NB4 (cell line): Measurements from ENCODE around the gene CLEC2A.

ENCODE experiments used
- POLR2A ChIP-seq: IDR thresholded peaks from 2 replicates; pipeline ENCODE4 v1.6.1; 2011; ENCODE audit warnings: mild to moderate bottlenecking; ENCODE audit not compliant: insufficient read length; ENCODE audit errors: extremely low read depth
- TF ChIP-seq, protein P1 (sequence below): IDR thresholded peaks from one replicate; pipeline ENCODE4 v1.5.1; 2012; ENCODE audit warnings: low read depth, low read length

GRCh38 chr12:9888665-9889273 is 43.4 kb downstream of the CLEC2A start:
- TF ChIP-seq, protein P1, sequence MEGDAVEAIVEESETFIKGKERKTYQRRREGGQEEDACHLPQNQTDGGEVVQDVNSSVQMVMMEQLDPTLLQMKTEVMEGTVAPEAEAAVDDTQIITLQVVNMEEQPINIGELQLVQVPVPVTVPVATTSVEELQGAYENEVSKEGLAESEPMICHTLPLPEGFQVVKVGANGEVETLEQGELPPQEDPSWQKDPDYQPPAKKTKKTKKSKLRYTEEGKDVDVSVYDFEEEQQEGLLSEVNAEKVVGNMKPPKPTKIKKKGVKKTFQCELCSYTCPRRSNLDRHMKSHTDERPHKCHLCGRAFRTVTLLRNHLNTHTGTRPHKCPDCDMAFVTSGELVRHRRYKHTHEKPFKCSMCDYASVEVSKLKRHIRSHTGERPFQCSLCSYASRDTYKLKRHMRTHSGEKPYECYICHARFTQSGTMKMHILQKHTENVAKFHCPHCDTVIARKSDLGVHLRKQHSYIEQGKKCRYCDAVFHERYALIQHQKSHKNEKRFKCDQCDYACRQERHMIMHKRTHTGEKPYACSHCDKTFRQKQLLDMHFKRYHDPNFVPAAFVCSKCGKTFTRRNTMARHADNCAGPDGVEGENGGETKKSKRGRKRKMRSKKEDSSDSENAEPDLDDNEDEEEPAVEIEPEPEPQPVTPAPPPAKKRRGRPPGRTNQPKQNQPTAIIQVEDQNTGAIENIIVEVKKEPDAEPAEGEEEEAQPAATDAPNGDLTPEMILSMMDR = no peak
- no peak for TF ChIP-seq POLR2A
